Neural cell (in vitro differentiated cells): ENCODE measurements around the gene SOD3. TPM values are rescaled to one million over a fixed set of nuclear protein-coding genes. Genes with fewer than 3 reads are reported as not detected.

Experiments
- H2AFZ ChIP-seq: fragments of 200-600, 300-800 bp; sonication (generic), shearing (Covaris generic); 2 replicates; pipeline ENCODE4 v1.6.0; 2014; ENCODE audit warnings: low read depth, mild to moderate bottlenecking, antibody characterized with exemption, low read length, moderate library complexity
- H3F3A ChIP-seq: fragments of 200-600 bp; shearing (Covaris generic); 2 replicates; pipeline ENCODE4 v1.6.1; 2016; ENCODE audit warnings: mild to moderate bottlenecking, moderate library complexity, mixed read lengths, antibody characterized with exemption, low read length; ENCODE audit not compliant: insufficient read depth, poor library complexity, severe bottlenecking
- H3K27ac ChIP-seq: fragments of 200-600, 300-800 bp; sonication (generic), shearing (Covaris generic); 2 replicates; pipeline ENCODE4 v1.5.1; 2014; ENCODE audit warnings: mild to moderate bottlenecking, low read length, moderate library complexity
- H3K27me3 ChIP-seq: fragments of 300-800, 200-600 bp; sonication (generic), shearing (Covaris generic); 2 replicates; pipeline ENCODE4 v1.6.0; 2014; ENCODE audit warnings: mild to moderate bottlenecking, low read depth, low read length, moderate library complexity; ENCODE audit not compliant: insufficient read depth
- H3K36me3 ChIP-seq: fragments of 300-800, 200-600 bp; sonication (generic), shearing (Covaris generic); 2 replicates; pipeline ENCODE4 v1.5.1; 2014; ENCODE audit warnings: mild to moderate bottlenecking, antibody characterized with exemption, low read length, moderate library complexity; ENCODE audit not compliant: insufficient read depth
- H3K4me2 ChIP-seq: fragments of 300-800, 200-600 bp; sonication (generic), shearing (Covaris generic); 2 replicates; pipeline ENCODE4 v1.6.0; 2014; ENCODE audit warnings: mild to moderate bottlenecking, low read length
- H3K4me3 ChIP-seq: fragments of 300-800, 200-600 bp; sonication (generic), shearing (Covaris generic); 2 replicates; pipeline ENCODE4 v1.5.1; 2014; ENCODE audit warnings: mild to moderate bottlenecking, low read length, moderate library complexity
- H3K79me2 ChIP-seq: fragments of 200-600 bp; shearing (Covaris generic); replicated peaks from 2 replicates; pipeline ENCODE4 v1.6.0; 2014; ENCODE audit warnings: mild to moderate bottlenecking, low read length, moderate library complexity; ENCODE audit not compliant: insufficient read depth
- H3K9ac ChIP-seq: fragments of 300-800, 200-600 bp; sonication (generic), shearing (Covaris generic); 2 replicates; pipeline ENCODE4 v1.6.1; 2016; ENCODE audit warnings: mild to moderate bottlenecking, low read length, mixed read lengths
- H3K9me2 ChIP-seq: fragments of 200-600 bp; shearing (Covaris generic); 2 replicates; pipeline ENCODE4 v1.6.1; 2016; ENCODE audit warnings: mild to moderate bottlenecking, low read length, mixed read lengths; ENCODE audit not compliant: insufficient read depth
- H3K9me3 ChIP-seq: fragments of 200-600, 300-800 bp; sonication (generic), shearing (Covaris generic); 2 replicates; pipeline ENCODE4 v1.6.1; 2016; ENCODE audit warnings: mild to moderate bottlenecking, mixed run types, low read length, moderate library complexity, mixed read lengths
- H4K20me1 ChIP-seq: fragments of 200-600 bp; shearing (Covaris generic); 2 replicates; pipeline ENCODE4 v1.6.1; 2016; ENCODE audit warnings: mild to moderate bottlenecking, mixed run types; ENCODE audit not compliant: insufficient read depth
- EP300 ChIP-seq: fragments of 450-650 bp; conservative IDR thresholded peaks from 2 replicates; pipeline ENCODE4 v1.6.1; 2014; ENCODE audit warnings: antibody characterized with exemption, mild to moderate bottlenecking, moderate library complexity; ENCODE audit not compliant: poor library complexity, severe bottlenecking
- EZH2 ChIP-seq: fragments of 200-600, 300-800 bp; shearing (Covaris generic), sonication (generic); IDR thresholded peaks from 2 replicates; pipeline ENCODE4 v1.6.1; 2014; ENCODE audit warnings: antibody characterized with exemption, low read length, borderline replicate concordance, mild to moderate bottlenecking; ENCODE audit not compliant: insufficient read depth, poor library complexity, severe bottlenecking
- MXI1 ChIP-seq: fragments of 450-650 bp; conservative IDR thresholded peaks from 2 replicates; pipeline ENCODE4 v1.6.1; 2014; ENCODE audit warnings: antibody characterized with exemption, mild to moderate bottlenecking; ENCODE audit not compliant: poor library complexity, severe bottlenecking
- SMC3 ChIP-seq: fragments of 450-650 bp; conservative IDR thresholded peaks from 2 replicates; pipeline ENCODE4 v1.6.1; 2014; ENCODE audit warnings: antibody characterized with exemption, mild to moderate bottlenecking, moderate library complexity; ENCODE audit not compliant: poor library complexity
- TAF1 ChIP-seq: IDR thresholded peaks from 2 replicates; pipeline ENCODE4 v1.6.1; 2012; ENCODE audit warnings: low read depth
- polyA plus RNA-seq: library from polyadenylated mRNA; depleted of rRNA; stranded (reverse); fragments of >200 nt; gene quantifications from 2 replicates; pipeline ENCODE4 v1.2.3, GENCODE V29; 2014
- TF ChIP-seq, protein P1 (sequence below): IDR thresholded peaks from 2 replicates; pipeline ENCODE4 v1.6.1; 2012; ENCODE audit warnings: borderline replicate concordance
- TF ChIP-seq, protein P2 (sequence below): fragments of 450-650 bp; IDR thresholded peaks from 2 replicates; pipeline ENCODE4 v1.5.1; 2014; ENCODE audit warnings: antibody characterized with exemption, mild to moderate bottlenecking, moderate library complexity; ENCODE audit not compliant: poor library complexity, severe bottlenecking

Gene SOD3
- polyA plus RNA-seq, 1 donor from 2014 or later, result not detected

DNA sequence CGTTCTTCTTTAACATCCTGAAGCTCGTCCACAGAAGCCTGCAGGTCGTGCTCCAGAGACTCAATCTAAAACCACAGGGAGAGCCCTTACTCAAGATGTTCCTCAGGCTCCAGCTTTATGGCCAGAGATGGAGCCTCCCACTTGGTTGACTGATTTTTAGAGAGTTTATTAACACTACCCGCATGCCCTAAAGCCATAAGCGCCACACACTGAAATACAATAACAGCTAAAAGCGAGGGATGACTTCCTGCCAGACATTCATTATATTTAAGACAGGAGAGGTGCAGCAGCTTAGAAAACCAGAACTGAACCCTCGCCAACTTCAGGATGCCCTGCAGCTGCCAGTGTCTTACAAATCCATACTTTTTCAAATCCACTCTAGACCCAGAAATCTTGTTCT, 42.0 kb downstream of the SOD3 start:
- Histone ChIP-seq H2AFZ (no peak overlapping the region), H3K36me3 (peaks cover 4% of the 10 kb centered on the region), H3K9me3 (no peaks in the 10 kb centered on the region), H3K27me3 (no peaks in the 10 kb centered on the region), H3K27ac (no peak overlapping the region), H3K9me2 (no peaks in the 10 kb centered on the region), H3K4me3 (no peak overlapping the region), H3K4me2 (no peak overlapping the region), H3K79me2 (no peaks in the 10 kb centered on the region), H3K9ac (no peak overlapping the region), H4K20me1 (no peaks in the 10 kb centered on the region), H3F3A (no peaks in the 10 kb centered on the region)
- TF ChIP-seq MXI1 (no peak), TAF1 (no peak), EP300 (no peak)

DNA sequence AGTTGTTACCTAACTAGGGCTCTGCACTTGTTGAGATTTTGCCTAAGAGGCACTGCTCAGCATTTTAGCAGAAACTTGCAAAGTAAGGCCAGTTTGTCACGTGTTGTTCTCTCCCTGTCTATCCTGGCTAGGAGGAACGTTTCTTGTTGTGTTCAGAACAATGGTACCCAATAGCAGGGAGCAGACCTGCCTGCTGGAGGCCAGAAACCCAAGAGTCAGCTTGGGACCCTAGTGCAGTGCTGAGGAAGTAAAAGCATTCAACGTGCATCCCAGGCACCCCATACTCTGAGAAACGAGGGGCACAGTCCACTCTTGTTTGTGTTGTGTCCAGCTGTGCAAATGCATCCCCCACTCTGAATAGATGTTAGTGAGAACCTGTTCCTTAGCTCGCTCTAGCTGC, 42.4 kb downstream of the SOD3 start:
- no peak overlapping the region for H2AFZ ChIP-seq
- H3F3A ChIP-seq, result no peaks in the 10 kb centered on the region
- no peaks in the 10 kb centered on the region for H3K9me3 ChIP-seq
- H3K4me2 ChIP-seq, result no peak overlapping the region
- H3K4me3 ChIP-seq, result no peak overlapping the region
- no peak overlapping the region for H3K9ac ChIP-seq
- TF ChIP-seq, protein P1, sequence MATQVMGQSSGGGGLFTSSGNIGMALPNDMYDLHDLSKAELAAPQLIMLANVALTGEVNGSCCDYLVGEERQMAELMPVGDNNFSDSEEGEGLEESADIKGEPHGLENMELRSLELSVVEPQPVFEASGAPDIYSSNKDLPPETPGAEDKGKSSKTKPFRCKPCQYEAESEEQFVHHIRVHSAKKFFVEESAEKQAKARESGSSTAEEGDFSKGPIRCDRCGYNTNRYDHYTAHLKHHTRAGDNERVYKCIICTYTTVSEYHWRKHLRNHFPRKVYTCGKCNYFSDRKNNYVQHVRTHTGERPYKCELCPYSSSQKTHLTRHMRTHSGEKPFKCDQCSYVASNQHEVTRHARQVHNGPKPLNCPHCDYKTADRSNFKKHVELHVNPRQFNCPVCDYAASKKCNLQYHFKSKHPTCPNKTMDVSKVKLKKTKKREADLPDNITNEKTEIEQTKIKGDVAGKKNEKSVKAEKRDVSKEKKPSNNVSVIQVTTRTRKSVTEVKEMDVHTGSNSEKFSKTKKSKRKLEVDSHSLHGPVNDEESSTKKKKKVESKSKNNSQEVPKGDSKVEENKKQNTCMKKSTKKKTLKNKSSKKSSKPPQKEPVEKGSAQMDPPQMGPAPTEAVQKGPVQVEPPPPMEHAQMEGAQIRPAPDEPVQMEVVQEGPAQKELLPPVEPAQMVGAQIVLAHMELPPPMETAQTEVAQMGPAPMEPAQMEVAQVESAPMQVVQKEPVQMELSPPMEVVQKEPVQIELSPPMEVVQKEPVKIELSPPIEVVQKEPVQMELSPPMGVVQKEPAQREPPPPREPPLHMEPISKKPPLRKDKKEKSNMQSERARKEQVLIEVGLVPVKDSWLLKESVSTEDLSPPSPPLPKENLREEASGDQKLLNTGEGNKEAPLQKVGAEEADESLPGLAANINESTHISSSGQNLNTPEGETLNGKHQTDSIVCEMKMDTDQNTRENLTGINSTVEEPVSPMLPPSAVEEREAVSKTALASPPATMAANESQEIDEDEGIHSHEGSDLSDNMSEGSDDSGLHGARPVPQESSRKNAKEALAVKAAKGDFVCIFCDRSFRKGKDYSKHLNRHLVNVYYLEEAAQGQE, result no peak
- TF ChIP-seq TAF1, result no peak
- TF ChIP-seq, protein P2, sequence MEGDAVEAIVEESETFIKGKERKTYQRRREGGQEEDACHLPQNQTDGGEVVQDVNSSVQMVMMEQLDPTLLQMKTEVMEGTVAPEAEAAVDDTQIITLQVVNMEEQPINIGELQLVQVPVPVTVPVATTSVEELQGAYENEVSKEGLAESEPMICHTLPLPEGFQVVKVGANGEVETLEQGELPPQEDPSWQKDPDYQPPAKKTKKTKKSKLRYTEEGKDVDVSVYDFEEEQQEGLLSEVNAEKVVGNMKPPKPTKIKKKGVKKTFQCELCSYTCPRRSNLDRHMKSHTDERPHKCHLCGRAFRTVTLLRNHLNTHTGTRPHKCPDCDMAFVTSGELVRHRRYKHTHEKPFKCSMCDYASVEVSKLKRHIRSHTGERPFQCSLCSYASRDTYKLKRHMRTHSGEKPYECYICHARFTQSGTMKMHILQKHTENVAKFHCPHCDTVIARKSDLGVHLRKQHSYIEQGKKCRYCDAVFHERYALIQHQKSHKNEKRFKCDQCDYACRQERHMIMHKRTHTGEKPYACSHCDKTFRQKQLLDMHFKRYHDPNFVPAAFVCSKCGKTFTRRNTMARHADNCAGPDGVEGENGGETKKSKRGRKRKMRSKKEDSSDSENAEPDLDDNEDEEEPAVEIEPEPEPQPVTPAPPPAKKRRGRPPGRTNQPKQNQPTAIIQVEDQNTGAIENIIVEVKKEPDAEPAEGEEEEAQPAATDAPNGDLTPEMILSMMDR, result no peak
- no peaks in the 10 kb centered on the region for H3K27me3 ChIP-seq
- H3K36me3 ChIP-seq, result peaks cover 4% of the 10 kb centered on the region
- H3K27ac ChIP-seq, result no peak overlapping the region
- no peaks in the 10 kb centered on the region for H3K79me2 ChIP-seq
- no peaks in the 10 kb centered on the region for H4K20me1 ChIP-seq
- no peaks in the 10 kb centered on the region for H3K9me2 ChIP-seq

DNA sequence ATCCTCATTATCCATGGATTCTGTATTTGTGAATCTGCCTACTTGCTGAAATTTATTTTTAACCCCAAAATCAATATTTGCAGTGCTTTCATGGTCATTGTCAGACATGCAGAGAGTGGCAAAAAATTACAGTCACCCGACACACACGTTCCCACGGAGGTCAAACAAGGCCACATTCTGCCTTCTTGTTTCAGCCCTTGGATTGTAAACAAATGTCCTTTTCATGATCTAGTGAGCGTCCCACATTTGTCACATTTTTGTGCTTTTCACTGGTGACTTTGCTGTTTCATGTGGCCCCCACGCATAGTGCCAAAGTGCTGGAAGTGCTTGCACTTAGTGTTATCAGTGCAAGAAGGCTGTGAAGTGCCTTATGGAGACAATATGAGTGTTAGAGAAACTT, 45.0 kb downstream of the SOD3 start:
- Histone ChIP-seq H3K27ac (no peak overlapping the region), H3F3A (no peaks in the 10 kb centered on the region), H3K27me3 (no peaks in the 10 kb centered on the region), H3K9me2 (no peaks in the 10 kb centered on the region), H4K20me1 (no peaks in the 10 kb centered on the region), H3K36me3 (peaks cover 4% of the 10 kb centered on the region), H3K9me3 (no peaks in the 10 kb centered on the region), H3K4me3 (no peak overlapping the region), H3K9ac (no peak overlapping the region), H3K79me2 (no peaks in the 10 kb centered on the region), H2AFZ (no peak overlapping the region), H3K4me2 (no peak overlapping the region)
- TF ChIP-seq EP300 (no peak), EZH2 (no peak), SMC3 (no peak), MXI1 (no peak), TAF1 (no peak)
